ENCODE data around the gene CACNA2D4. TPM values are rescaled to one million over a fixed set of nuclear protein-coding genes. Genes with fewer than 3 reads are reported as not detected.

Gene CACNA2D4
- total and polyA plus RNA-seq, 7 donors: 2.8 to 5.8 (median 3.6) TPM

DNA sequence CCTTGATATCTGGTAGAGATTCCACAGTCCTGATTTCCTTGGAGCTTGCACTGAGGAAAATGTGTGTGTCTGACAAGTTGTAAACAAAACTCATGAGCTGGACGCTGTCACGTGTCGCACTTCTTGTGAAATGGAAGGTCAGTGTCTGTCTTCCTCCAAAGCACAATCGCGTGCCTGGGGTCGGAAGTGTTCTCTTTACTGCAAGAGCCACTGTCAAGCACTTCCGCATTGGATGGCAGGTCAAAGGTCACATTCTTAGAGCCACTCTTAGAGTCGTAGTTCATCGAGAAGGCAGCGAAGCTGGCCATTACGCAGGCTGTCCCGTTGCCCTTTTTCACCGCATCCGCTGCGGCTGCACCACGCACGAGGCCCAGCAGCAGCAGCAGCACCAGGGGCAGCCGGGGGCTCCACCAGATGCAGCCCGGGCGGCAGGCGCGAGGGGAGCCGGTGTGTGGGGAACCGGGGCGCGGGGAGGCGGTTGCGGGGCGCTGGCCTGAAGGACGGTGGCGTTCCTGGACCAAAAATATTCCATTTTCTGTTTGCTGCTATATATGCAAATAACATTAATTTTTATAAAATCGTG is 53.1 kb downstream of the CACNA2D4 start:
- TF ChIP-seq POLR2A (IDR thresholded peaks at IDR 0.05) (no peak), POLR2AphosphoS5 (IDR thresholded peaks at IDR 0.05) (no peak), EP300 (IDR thresholded peaks at IDR 0.05) (no peak)
- TF ChIP-seq, protein P1, sequence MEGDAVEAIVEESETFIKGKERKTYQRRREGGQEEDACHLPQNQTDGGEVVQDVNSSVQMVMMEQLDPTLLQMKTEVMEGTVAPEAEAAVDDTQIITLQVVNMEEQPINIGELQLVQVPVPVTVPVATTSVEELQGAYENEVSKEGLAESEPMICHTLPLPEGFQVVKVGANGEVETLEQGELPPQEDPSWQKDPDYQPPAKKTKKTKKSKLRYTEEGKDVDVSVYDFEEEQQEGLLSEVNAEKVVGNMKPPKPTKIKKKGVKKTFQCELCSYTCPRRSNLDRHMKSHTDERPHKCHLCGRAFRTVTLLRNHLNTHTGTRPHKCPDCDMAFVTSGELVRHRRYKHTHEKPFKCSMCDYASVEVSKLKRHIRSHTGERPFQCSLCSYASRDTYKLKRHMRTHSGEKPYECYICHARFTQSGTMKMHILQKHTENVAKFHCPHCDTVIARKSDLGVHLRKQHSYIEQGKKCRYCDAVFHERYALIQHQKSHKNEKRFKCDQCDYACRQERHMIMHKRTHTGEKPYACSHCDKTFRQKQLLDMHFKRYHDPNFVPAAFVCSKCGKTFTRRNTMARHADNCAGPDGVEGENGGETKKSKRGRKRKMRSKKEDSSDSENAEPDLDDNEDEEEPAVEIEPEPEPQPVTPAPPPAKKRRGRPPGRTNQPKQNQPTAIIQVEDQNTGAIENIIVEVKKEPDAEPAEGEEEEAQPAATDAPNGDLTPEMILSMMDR (IDR thresholded peaks at IDR 0.05): no peak
- H3K27ac ChIP-seq: no peak overlapping the region
- H3K9me3 ChIP-seq: no peaks in the 10 kb centered on the region
- H3K4me1 ChIP-seq: no peaks in the 10 kb centered on the region
- intact Hi-C loops (cut with DNase I): no loop called here
- WGBS, 2 donors: 85 to 87% methylated on average over 32 of the region's 32 CpGs
- no peak overlapping the region for H3K4me3 ChIP-seq
- no peak for DNase-seq
- H3K36me3 ChIP-seq: no peaks in the 10 kb centered on the region
- peaks cover 0 to 7% (median 3%) of the 10 kb centered on the region in 3 donors for H3K27me3 ChIP-seq

DNA sequence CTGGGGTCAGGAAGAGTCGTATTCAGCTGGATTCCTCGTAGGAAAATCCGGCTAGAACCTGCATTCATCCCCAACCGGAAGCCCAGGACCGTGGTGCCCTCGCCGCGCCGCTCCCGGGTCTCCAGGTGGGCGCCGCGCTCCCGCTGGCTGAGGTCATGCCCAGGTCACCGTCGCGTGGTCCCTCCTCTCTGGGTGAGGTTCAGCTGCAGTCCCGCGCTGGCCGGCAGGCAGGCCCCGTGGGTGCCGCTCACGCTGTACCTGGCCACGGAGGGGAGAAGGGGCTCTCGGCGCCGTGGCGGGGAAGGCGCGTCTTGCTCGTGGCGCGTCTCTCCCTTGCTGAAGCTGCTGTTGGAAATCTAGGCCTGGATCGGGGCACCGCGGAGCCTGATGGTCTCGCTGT is 53.6 kb downstream of the CACNA2D4 start:
- no peak overlapping the region for H3K27ac ChIP-seq
- no peak for DNase-seq
- no peaks in the 10 kb centered on the region for H3K4me1 ChIP-seq
- intact Hi-C loops (cut with DNase I): no loop called here
- TF ChIP-seq POLR2AphosphoS5 (IDR thresholded peaks at IDR 0.05): no peak
- no peak for TF ChIP-seq EP300 (IDR thresholded peaks at IDR 0.05)
- TF ChIP-seq POLR2A (IDR thresholded peaks at IDR 0.05): no peak
- TF ChIP-seq, protein P1 (IDR thresholded peaks at IDR 0.05): no peak
- WGBS, 2 donors: 64 to 76% methylated on average over 37 of the region's 37 CpGs
- no peaks in the 10 kb centered on the region for H3K9me3 ChIP-seq
- H3K27me3 ChIP-seq: peaks cover 0 to 7% (median 3%) of the 10 kb centered on the region in 3 donors
- no peaks in the 10 kb centered on the region for H3K36me3 ChIP-seq
- no peak overlapping the region for H3K4me3 ChIP-seq

GRCh38 chr12:1864456-1864855 is 54.0 kb downstream of the CACNA2D4 start:
- WGBS, 2 donors: 65 to 84% methylated on average over 27 of the region's 27 CpGs
- DNase-seq: no peak
- H3K36me3 ChIP-seq: no peaks in the 10 kb centered on the region
- intact Hi-C loops (cut with DNase I): no loop called here
- no peak overlapping the region for H3K27ac ChIP-seq
- H3K4me3 ChIP-seq: no peak overlapping the region
- no peaks in the 10 kb centered on the region for H3K4me1 ChIP-seq
- H3K9me3 ChIP-seq: no peaks in the 10 kb centered on the region
- TF ChIP-seq, protein P1 (IDR thresholded peaks at IDR 0.05): no peak
- TF ChIP-seq POLR2A (IDR thresholded peaks at IDR 0.05): no peak
- H3K27me3 ChIP-seq: peaks cover 0 to 7% (median 3%) of the 10 kb centered on the region in 3 donors

GRCh38 chr12:1863823-1864222 is 54.6 kb downstream of the CACNA2D4 start:
- no peak for TF ChIP-seq EP300 (IDR thresholded peaks at IDR 0.05)
- TF ChIP-seq POLR2AphosphoS5 (IDR thresholded peaks at IDR 0.05): no peak
- no peak for TF ChIP-seq POLR2A (IDR thresholded peaks at IDR 0.05)
- TF ChIP-seq, protein P1 (IDR thresholded peaks at IDR 0.05): no peak
- intact Hi-C loops (cut with DNase I): no loop called here

GRCh38 chr12:1862973-1863372 is 55.5 kb downstream of the CACNA2D4 start:
- H3K9me3 ChIP-seq: no peaks in the 10 kb centered on the region
- intact Hi-C loops (cut with DNase I): no loop called here
- TF ChIP-seq, protein P1 (IDR thresholded peaks at IDR 0.05): no peak
- TF ChIP-seq EP300 (IDR thresholded peaks at IDR 0.05) (no peak), POLR2A (IDR thresholded peaks at IDR 0.05) (no peak), POLR2AphosphoS5 (IDR thresholded peaks at IDR 0.05) (no peak)
- no peak for DNase-seq
- no peak overlapping the region for H3K27ac ChIP-seq
- H3K4me3 ChIP-seq: no peak overlapping the region
- H3K36me3 ChIP-seq: no peaks in the 10 kb centered on the region
- H3K4me1 ChIP-seq: no peaks in the 10 kb centered on the region
- peaks cover 0 to 7% (median 3%) of the 10 kb centered on the region in 3 donors for H3K27me3 ChIP-seq

More at GRCh38 chr12:1863823-1864222, 54.6 kb downstream of the CACNA2D4 start:
- Histone ChIP-seq H3K9me3 (no peaks in the 10 kb centered on the region), H3K27ac (no peak overlapping the region), H3K4me3 (no peak overlapping the region), H3K27me3 (peaks cover 0 to 7% (median 3%) of the 10 kb centered on the region in 3 donors), H3K4me1 (no peaks in the 10 kb centered on the region), H3K36me3 (no peaks in the 10 kb centered on the region)
- no peak for DNase-seq
- 85 to 94% methylated on average over 16 of the region's 16 CpGs for WGBS, 2 donors

Data from sigmoid colon (tissue), 7 donors.